Fibroblast of lung (primary cell): ENCODE results near the gene FKBP9.

ENCODE experiments used
- EZH2 ChIP-seq: IDR thresholded peaks from 2 replicates; pipeline ENCODE4 v1.5.1; 2012; ENCODE audit warnings: low read length, control low read depth, mild to moderate bottlenecking; ENCODE audit errors: missing control alignments
- TF ChIP-seq, protein P1 (sequence below), 2 donors: IDR thresholded peaks in 1 of 2; conservative IDR thresholded peaks in 1 of 2; 1 replicate in 1 of 2; 2 replicates in 1 of 2; pipeline ENCODE4 v1.5.1; 2011 to 2012; ENCODE audit warnings: low read length in 2 of 2, control low read depth in 1 of 2, inconsistent platforms in 1 of 2, low read depth in 1 of 2, mild to moderate bottlenecking in 1 of 2

DNA sequence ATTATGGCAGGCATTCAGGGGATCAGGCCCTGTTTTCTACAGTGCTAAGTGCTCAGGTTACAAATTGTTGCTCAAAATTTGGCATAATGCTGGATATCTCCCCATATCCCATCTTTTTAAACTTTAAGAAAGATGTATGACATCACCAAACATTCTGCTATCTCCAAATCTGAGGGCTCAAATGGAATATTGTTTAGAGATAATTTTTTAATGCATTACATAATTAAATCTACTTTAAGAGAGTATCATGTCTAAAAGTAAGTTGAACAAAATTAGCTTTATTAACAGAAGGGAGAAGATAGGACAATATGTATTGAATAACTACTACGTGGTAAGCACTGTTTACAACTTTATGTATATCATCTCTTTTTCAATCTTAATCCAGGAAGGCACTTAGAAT is 91.5 kb downstream of the FKBP9 start:
- TF ChIP-seq, protein P1, sequence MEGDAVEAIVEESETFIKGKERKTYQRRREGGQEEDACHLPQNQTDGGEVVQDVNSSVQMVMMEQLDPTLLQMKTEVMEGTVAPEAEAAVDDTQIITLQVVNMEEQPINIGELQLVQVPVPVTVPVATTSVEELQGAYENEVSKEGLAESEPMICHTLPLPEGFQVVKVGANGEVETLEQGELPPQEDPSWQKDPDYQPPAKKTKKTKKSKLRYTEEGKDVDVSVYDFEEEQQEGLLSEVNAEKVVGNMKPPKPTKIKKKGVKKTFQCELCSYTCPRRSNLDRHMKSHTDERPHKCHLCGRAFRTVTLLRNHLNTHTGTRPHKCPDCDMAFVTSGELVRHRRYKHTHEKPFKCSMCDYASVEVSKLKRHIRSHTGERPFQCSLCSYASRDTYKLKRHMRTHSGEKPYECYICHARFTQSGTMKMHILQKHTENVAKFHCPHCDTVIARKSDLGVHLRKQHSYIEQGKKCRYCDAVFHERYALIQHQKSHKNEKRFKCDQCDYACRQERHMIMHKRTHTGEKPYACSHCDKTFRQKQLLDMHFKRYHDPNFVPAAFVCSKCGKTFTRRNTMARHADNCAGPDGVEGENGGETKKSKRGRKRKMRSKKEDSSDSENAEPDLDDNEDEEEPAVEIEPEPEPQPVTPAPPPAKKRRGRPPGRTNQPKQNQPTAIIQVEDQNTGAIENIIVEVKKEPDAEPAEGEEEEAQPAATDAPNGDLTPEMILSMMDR (conservative IDR thresholded peaks at IDR 0.05 in 1 of 2, IDR thresholded peaks at IDR 0.05 in 1 of 2; ENCODE audit: low read depth in 1 of 2, low read length in 2 of 2): no peak
- no peak for TF ChIP-seq EZH2
